H9 (cell line): ENCODE results near the gene ZNF366. TPM values are rescaled to one million over a fixed set of nuclear protein-coding genes. Genes with fewer than 3 reads are reported as not detected.

Experiments used
- DNase-seq: peaks from one replicate; pipeline ENCODE4 v3.0.0-alpha.2; 2017
- H2AFZ ChIP-seq: one replicate; pipeline ENCODE4 v1.6.1; 2013; ENCODE audit warnings: mild to moderate bottlenecking, low read length, control low read depth, moderate library complexity
- H2AK5ac ChIP-seq: 2 replicates; pipeline ENCODE4 v1.6.1; 2013; ENCODE audit warnings: low read length, control low read depth, mixed read lengths; ENCODE audit not compliant: insufficient read length
- H2BK120ac ChIP-seq: one replicate; pipeline ENCODE4 v1.6.1; 2013; ENCODE audit warnings: low read depth, mild to moderate bottlenecking, low read length, control low read depth, inconsistent platforms; ENCODE audit not compliant: poor library complexity, severe bottlenecking
- H2BK12ac ChIP-seq: 2 replicates; pipeline ENCODE4 v1.6.1; 2013; ENCODE audit warnings: low read length, control low read depth, mixed read lengths, low read depth; ENCODE audit not compliant: insufficient read length
- H2BK15ac ChIP-seq: 2 replicates; pipeline ENCODE4 v1.6.1; 2013; ENCODE audit warnings: low read depth, low read length, control low read depth
- H2BK20ac ChIP-seq: one replicate; pipeline ENCODE4 v1.6.1; 2013; ENCODE audit warnings: low read depth, mild to moderate bottlenecking, low read length, control low read depth, inconsistent platforms; ENCODE audit not compliant: poor library complexity, severe bottlenecking
- H2BK5ac ChIP-seq: 2 replicates; pipeline ENCODE4 v1.6.1; 2013; ENCODE audit warnings: low read length, control low read depth, mixed read lengths; ENCODE audit not compliant: insufficient read length
- H3K14ac ChIP-seq: 2 replicates; pipeline ENCODE4 v1.6.1; 2013; ENCODE audit warnings: low read length, control low read depth; ENCODE audit not compliant: insufficient read depth
- H3K18ac ChIP-seq: 2 replicates; pipeline ENCODE4 v1.6.1; 2013; ENCODE audit warnings: low read depth, mild to moderate bottlenecking, mixed read lengths, low read length, control low read depth; ENCODE audit not compliant: insufficient read length
- H3K23ac ChIP-seq: 2 replicates; pipeline ENCODE4 v1.6.1; 2013; ENCODE audit warnings: low read length, control low read depth, mixed read lengths, low read depth; ENCODE audit not compliant: insufficient read length
- H3K23me2 ChIP-seq: 2 replicates; pipeline ENCODE4 v1.6.1; 2013; ENCODE audit warnings: low read depth, mild to moderate bottlenecking, mixed read lengths, low read length, control low read depth; ENCODE audit not compliant: insufficient read length, poor library complexity, severe bottlenecking
- H3K27ac ChIP-seq: 2 replicates; pipeline ENCODE4 v1.5.1; 2013; ENCODE audit warnings: low read length, control low read depth, mixed read lengths, low read depth; ENCODE audit not compliant: insufficient read length
- H3K27me3 ChIP-seq: 2 replicates; pipeline ENCODE4 v1.6.1; 2013; ENCODE audit warnings: low read length, control low read depth, inconsistent platforms; ENCODE audit not compliant: insufficient read depth
- H3K4ac ChIP-seq: 2 replicates; pipeline ENCODE4 v1.6.1; 2013; ENCODE audit warnings: low read depth, mild to moderate bottlenecking, control low read depth, inconsistent platforms, low read length, moderate library complexity
- H3K4me1 ChIP-seq: 2 replicates; pipeline ENCODE4 v1.6.1; 2013; ENCODE audit warnings: low read length, control low read depth, inconsistent platforms; ENCODE audit not compliant: insufficient read depth
- H3K4me2 ChIP-seq: 2 replicates; pipeline ENCODE4 v1.6.1; 2013; ENCODE audit warnings: low read length, control low read depth, mixed read lengths; ENCODE audit not compliant: insufficient read length, insufficient read depth
- H3K56ac ChIP-seq: 2 replicates; pipeline ENCODE4 v1.6.1; 2013; ENCODE audit warnings: low read depth, mild to moderate bottlenecking, mixed read lengths, low read length, control low read depth; ENCODE audit not compliant: insufficient read length
- H3K79me1 ChIP-seq: 2 replicates; pipeline ENCODE4 v1.6.1; 2013; ENCODE audit warnings: low read depth, mild to moderate bottlenecking, moderate library complexity, low read length, control low read depth, inconsistent platforms; ENCODE audit not compliant: insufficient read depth, poor library complexity, severe bottlenecking
- H3K79me2 ChIP-seq: 2 replicates; pipeline ENCODE4 v1.6.1; 2013; ENCODE audit warnings: low read length, control low read depth, inconsistent platforms; ENCODE audit not compliant: insufficient read depth
- H3K9ac ChIP-seq: 2 replicates; pipeline ENCODE4 v1.6.1; 2013; ENCODE audit warnings: low read length, control low read depth, mixed read lengths; ENCODE audit not compliant: insufficient read length; ENCODE audit errors: extremely low read depth
- H3K9me3 ChIP-seq: one replicate; pipeline ENCODE4 v1.6.1; 2013; ENCODE audit warnings: low read depth, low read length, inconsistent platforms; ENCODE audit not compliant: control insufficient read depth
- H3T11ph ChIP-seq: one replicate; pipeline ENCODE4 v1.6.1; 2013; ENCODE audit warnings: mild to moderate bottlenecking, low read length, control low read depth, inconsistent platforms
- H4K20me1 ChIP-seq: one replicate; pipeline ENCODE4 v1.6.1; 2013; ENCODE audit not compliant: control insufficient read depth, insufficient read length, insufficient read depth
- H4K5ac ChIP-seq: 2 replicates; pipeline ENCODE4 v1.6.1; 2013; ENCODE audit warnings: low read depth, mild to moderate bottlenecking, mixed read lengths, low read length, control low read depth; ENCODE audit not compliant: insufficient read length
- H4K8ac ChIP-seq: replicated peaks from 2 replicates; pipeline ENCODE4 v1.6.1; 2013; ENCODE audit warnings: low read length, control low read depth, mixed read lengths, low read depth; ENCODE audit not compliant: insufficient read length
- H4K91ac ChIP-seq: 2 replicates; pipeline ENCODE4 v1.6.1; 2013; ENCODE audit warnings: low read depth, mild to moderate bottlenecking, moderate library complexity, mixed read lengths, low read length, control low read depth; ENCODE audit not compliant: insufficient read length
- H3K27ac Mint-ChIP-seq, 3 experiments: 2 replicates in 2 of 3; 3 replicates in 1 of 3; pipeline ENCODE4 v1.8.0; 2020 to 2021; ENCODE audit warnings: mixed read lengths in 3 of 3, mild to moderate bottlenecking in 1 of 3, moderate library complexity in 1 of 3
- H3K27me3 Mint-ChIP-seq: 2 replicates; pipeline ENCODE4 v1.8.0; 2021; ENCODE audit warnings: low read depth, mild to moderate bottlenecking, moderate library complexity, mixed read lengths
- H3K36me3 Mint-ChIP-seq, 3 experiments: 2 replicates in 2 of 3; 3 replicates in 1 of 3; pipeline ENCODE4 v1.8.0; 2020 to 2021; ENCODE audit warnings: low read depth in 3 of 3, mixed read lengths in 3 of 3; ENCODE audit not compliant: insufficient read depth in 1 of 3
- H3K4me1 Mint-ChIP-seq, 2 experiments: 2 replicates each; pipeline ENCODE4 v1.8.0; 2020; ENCODE audit warnings: mixed read lengths in 2 of 2
- H3K4me3 Mint-ChIP-seq, 2 experiments: 2 replicates in 1 of 2; 3 replicates in 1 of 2; pipeline ENCODE4 v1.8.0; 2020 to 2021; ENCODE audit warnings: mild to moderate bottlenecking in 2 of 2, mixed read lengths in 2 of 2, moderate library complexity in 1 of 2
- H3K9me3 Mint-ChIP-seq, 2 experiments: 2 replicates in 1 of 2; 3 replicates in 1 of 2; pipeline ENCODE4 v1.8.0; 2020; ENCODE audit warnings: mild to moderate bottlenecking in 2 of 2, mixed read lengths in 2 of 2, moderate library complexity in 1 of 2
- CTCF ChIP-seq: fragments of 200-600 bp; sonication (generic); conservative IDR thresholded peaks from 3 replicates; pipeline ENCODE4 v1.8.0; 2021; ENCODE audit warnings: antibody characterized with exemption, mild to moderate bottlenecking
- WGBS: extraction: QIAGEN DNeasy Blood & Tissue Kit; methylation state at CpG from one replicate; pipeline ENCODE4 v1.1.7; 2013; ENCODE audit warnings: missing lambda C conversion rate, low lambda C conversion rate, mixed read lengths; ENCODE audit not compliant: insufficient read length; ENCODE audit errors: extremely low coverage; 5-methylcytosine and 5-hydroxymethylcytosine counted together
- total RNA-seq: library from RNA; stranded (reverse); gene quantifications from 2 replicates; pipeline ENCODE4 v1.2.1, GENCODE V29; 2021

ZNF366 gene
- total RNA-seq, 1 experiment from 2014 or later, result not detected

- Histone ChIP-seq H3K27ac (no peak overlapping the region), H2BK120ac (no peak overlapping the region), H2BK5ac (no peak overlapping the region), H2AK5ac (no peak overlapping the region), H3K18ac (no peak overlapping the region), H4K20me1 (no peaks in the 10 kb centered on the region), H3K4ac (no peak overlapping the region), H3K9ac (no peak overlapping the region), H4K8ac (no peak overlapping the region), H4K5ac (no peak overlapping the region), H3K79me1 (no peaks in the 10 kb centered on the region), H3T11ph (no peak overlapping the region), H3K4me2 (no peak overlapping the region), H3K23ac (no peak overlapping the region), H2BK12ac (no peak overlapping the region), H4K91ac (no peak overlapping the region), H3K4me1 (no peaks in the 10 kb centered on the region), H2BK20ac (no peak overlapping the region), H3K14ac (no peak overlapping the region), H3K79me2 (no peaks in the 10 kb centered on the region), H3K9me3 (no peaks in the 10 kb centered on the region), H3K23me2 (no peaks in the 10 kb centered on the region), H2AFZ (peak overlapping the region; percentile 48), H3K27me3 (no peaks in the 10 kb centered on the region), H3K56ac (no peak overlapping the region), H2BK15ac (no peak overlapping the region)
- Mint-ChIP-seq H3K27ac (no peak overlapping the region), H3K27me3 (no peaks in the 10 kb centered on the region), H3K4me1 (peaks cover 4 to 5% of the 10 kb centered on the region in 2 experiments), H3K4me3 (no peak overlapping the region), H3K9me3 (no peaks in the 10 kb centered on the region; a peak in 1 of 5 replicates), H3K36me3 (no peaks in the 10 kb centered on the region)
- peak; percentile 25; the same call in 1 of the 3 replicates for TF ChIP-seq CTCF
- peak; percentile 37 for DNase-seq
- no CpG with 5 or more reads among the region's 2 CpGs for WGBS
Measured at GRCh38 chr5:72529383-72529782, 22.2 kb upstream of the ZNF366 start.
